ENCODE measurements around the gene SEMA3C.

GRCh38 chr7:80859272-80859970 is 59.4 kb downstream of the SEMA3C start:
- TF ChIP-seq CTCF (IDR thresholded peaks at IDR 0.05) (no peak), POLR2AphosphoS5 (IDR thresholded peaks at IDR 0.05) (no peak)

All from prostate gland (tissue), 2 donors.